GM18873 (cell line): ENCODE data around the gene KIAA1958.
"Not testable (repeated sequence)": the region's sequence is repeated elsewhere in the genome, so short reads cannot be mapped to it uniquely, and the experiment has no call there.

Experiments used
- ATAC-seq: cut with Tn5 transposase; IDR thresholded peaks from one replicate; pipeline ENCODE4 v1.9.1; 2021; ENCODE audit warnings: mild to moderate bottlenecking, moderate library complexity, moderate number of reproducible peaks; ENCODE audit not compliant: unreplicated experiment, low FRiP score

Gene KIAA1958

GRCh38 chr9:112487799-112488340 lies 1.2 kb downstream of the KIAA1958 start:
- ATAC-seq: no peak

DNA sequence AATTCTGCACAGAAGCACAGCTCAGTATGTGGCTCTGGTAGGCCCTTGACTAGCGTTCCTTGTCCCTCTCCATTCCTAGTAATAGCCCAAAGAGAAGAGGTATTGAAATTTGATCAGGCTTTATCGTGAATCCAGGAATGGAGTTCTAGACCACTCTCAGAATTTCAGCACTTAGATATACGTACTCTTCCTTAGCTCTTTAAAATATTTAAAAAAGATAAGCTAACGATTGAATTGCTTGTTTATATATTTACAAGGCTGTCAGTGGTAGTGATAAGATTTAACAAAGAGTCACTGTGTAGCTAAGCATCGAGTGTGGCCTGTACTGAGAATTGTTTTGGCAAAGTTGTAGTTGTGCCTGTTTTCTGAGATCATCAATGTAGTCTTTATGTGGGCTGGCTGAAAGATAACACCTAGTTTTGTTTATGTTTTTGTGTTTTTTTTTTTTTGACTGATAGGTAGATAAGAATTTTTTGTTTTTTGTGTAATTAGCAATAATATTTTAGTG lies 2.5 kb downstream of the KIAA1958 start:
- no peak for ATAC-seq

GRCh38 chr9:112489876-112490666 lies 3.4 kb downstream of the KIAA1958 start:
- ATAC-seq: no peak

DNA sequence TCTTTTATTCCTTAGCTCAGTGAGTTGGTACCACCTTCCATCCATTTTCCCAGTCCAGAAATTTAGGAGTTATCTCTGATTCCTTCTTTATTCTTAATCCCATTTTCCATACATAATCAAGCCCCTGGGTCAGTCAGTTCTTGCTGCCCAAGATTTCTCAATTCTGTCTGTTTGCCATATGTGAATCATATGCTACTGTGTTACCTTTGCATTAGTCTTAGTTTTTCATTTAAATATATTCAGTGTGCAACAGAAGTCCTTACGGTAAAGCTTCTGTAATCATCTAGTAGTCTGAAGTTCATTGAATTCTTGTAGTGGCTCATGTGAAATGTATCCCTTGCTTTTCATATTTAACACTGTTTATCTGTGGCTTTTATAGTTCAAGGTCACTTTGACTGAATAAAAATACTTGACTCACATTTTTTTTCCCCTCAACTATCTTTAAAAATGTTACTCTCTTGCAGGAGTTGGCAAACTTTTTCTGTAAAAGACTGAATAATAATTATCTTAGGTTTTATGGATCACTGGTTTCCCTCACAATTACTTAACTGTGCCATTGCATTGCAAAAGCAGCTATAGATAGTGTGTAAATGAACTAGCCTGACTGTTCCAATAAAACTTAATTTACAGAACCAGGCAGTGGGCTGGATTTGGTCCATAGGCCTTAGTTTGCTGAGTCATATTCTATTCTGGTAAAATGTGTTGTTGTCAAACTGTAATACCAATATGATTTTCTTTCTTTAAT lies 6.9 kb downstream of the KIAA1958 start:
- ATAC-seq: no peak

GRCh38 chr9:112494153-112494552 lies 7.5 kb downstream of the KIAA1958 start:
- no peak for ATAC-seq

- ATAC-seq: no peak
Observed at GRCh38 chr9:112495614-112496013, 9.0 kb downstream of the KIAA1958 start.

DNA sequence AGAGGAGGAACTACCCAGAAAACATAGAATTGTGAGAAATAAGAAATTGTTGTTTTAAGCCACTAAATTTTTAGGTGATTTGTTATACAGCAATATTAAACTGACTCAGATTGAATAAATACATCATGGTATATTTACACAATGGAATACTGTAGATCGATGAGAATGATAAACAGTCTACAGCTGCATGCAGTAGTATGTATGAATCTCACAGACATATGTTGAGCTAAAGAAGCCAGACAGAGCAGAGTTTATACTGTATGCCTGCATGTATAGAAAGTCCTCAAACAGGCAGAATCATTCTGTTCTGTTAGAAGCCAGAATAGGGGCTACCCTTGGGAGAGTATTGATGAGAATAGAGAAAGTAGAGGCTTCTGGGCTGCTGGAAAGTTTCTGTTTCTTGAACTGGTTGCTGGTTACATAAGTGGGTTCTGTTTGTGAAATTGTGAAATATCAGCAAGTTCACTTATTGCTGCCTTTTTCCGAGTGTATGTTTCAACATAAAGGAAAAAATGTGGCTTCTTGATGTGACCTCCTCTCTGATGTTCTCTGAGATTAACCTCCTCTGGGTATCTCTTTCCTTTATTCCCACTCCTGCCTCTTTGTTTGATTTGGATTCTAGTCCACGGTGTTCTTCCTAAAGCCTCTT lies 9.6 kb downstream of the KIAA1958 start:
- no peak for ATAC-seq

- no peak for ATAC-seq
Observed at GRCh38 chr9:112500842-112501241, 14.2 kb downstream of the KIAA1958 start.

DNA sequence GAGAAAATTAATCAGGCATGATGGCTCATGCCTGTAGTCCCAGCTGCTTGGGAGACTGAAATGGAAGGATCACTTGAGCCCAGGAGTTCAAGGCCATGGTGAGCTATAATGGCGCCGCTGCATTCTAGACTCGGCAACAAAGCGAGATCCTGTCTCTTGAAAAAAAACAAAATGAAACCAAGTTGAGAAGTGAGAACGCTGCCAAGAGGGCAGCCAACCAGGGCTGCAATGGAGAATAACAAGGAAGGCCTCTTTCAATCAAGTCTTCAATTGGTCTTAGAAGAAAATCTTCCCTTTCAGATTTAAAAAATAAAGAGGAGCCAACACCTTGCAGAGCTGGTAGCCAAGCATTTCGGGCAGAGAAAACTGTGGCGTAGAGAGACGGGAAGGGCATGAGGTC lies 14.7 kb downstream of the KIAA1958 start:
- ATAC-seq: no peak

GRCh38 chr9:112502175-112502946 lies 15.7 kb downstream of the KIAA1958 start:
- no peak for ATAC-seq

- ATAC-seq: no peak
Observed at GRCh38 chr9:112503170-112503569, 16.5 kb downstream of the KIAA1958 start.

GRCh38 chr9:112505086-112505485 lies 18.5 kb downstream of the KIAA1958 start:
- no peak for ATAC-seq

DNA sequence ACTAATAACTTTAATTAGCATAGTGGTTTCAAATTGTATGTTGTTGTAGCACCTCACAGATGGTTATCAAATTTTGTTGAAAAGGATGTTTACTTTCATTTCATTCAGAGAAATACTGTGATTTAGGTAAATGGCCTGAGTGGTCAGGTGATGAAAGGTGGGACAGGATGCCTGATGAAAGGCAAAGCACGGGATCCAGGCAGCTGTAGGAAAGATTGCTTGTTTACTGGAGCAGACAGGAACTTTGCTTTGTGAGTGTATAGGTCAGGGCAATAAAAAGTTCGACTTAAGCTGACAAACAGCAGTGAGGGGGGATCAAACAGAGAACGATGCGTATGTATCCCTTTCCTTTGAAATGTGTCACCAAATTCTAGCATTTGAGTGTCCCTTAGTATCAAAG lies 19.0 kb downstream of the KIAA1958 start:
- ATAC-seq: no peak

GRCh38 chr9:112506571-112506970 lies 19.9 kb downstream of the KIAA1958 start:
- ATAC-seq: no peak

DNA sequence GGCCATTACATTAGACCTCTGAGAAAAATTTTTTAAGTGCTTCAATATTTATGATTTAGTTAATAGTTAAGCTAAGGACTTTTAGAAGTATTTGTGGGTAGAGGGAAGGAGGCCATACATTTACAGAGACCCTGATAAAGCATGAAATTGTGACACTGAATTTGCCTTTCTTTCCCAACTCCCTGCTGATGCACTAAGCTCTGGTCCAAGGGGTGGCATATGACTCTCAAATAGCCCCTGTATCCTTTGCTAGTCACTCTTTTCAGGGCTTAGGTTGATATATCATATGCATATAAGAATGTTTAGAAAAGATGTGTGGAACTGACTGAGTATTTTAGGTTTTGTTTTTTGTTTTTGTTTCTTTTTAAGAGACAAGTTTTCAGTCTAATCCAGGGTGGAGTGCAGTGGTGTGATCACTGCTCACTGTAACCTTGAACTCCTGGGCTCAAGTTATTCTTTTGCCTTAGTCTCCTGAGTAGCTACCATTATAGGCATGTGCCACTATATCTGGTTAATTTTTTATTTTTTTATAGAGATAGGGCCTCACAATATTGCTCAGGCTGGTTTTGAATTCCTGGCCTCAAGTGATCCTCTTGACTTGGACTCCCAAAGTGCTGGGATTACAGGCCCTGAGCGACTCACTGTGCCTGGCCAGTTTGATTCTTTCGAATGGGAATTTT lies 20.5 kb downstream of the KIAA1958 start:
- ATAC-seq: no peak

GRCh38 chr9:112508377-112508776 lies 21.8 kb downstream of the KIAA1958 start:
- ATAC-seq: no peak

- ATAC-seq: not testable (repeated sequence)
Observed at GRCh38 chr9:112512377-112512776, 25.8 kb downstream of the KIAA1958 start.

DNA sequence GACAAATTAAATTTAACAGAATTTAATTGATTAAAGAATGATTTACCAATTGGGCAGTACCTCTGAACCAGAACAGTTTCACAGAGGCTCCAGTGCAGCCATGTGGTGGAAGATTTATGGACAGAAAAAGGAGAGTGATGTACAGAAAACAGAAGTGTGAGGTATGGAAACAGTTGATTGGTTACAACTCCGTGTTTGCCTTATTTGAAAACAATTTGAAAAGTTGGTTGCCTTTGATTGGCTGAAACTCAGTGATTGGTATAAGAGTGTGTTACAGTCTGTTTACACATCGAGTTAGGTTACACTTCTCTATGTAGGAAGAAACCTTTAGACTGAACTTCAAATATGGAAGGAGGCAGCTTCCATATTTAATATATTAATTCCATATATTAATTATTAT lies 30.1 kb downstream of the KIAA1958 start:
- no peak for ATAC-seq

GRCh38 chr9:112520069-112520468 lies 33.4 kb downstream of the KIAA1958 start:
- ATAC-seq: no peak

GRCh38 chr9:112520656-112521055 lies 34.0 kb downstream of the KIAA1958 start:
- ATAC-seq: no peak
